K562 (cell line): ENCODE results near the gene WDR20. TPM values are rescaled to one million over a fixed set of nuclear protein-coding genes. Genes with fewer than 3 reads are reported as not detected.

Experiments used
- ATAC-seq: fragments of 200-7000 bp; cut with Tn5 transposase; 3 replicates; pipeline ENCODE4 v1.9.1; 2020; ENCODE audit warnings: moderate library complexity
- BruUV-seq: library from RNA; stranded (reverse); fragments of 400-500 nt; replicated peaks from 2 replicates; lab custom pipeline; 2021; lab: Mats Ljungman, UMichigan
- CTCF ChIA-PET: fragments of 300-600 bp; formaldehyde crosslinking; extraction: SDS; loops from one replicate; lab custom pipeline; 2021; ENCODE audit warnings: low intra/inter-chr PET ratio; lab: Yijun Ruan, JAX
- POLR2A ChIA-PET: fragments of 300-600, 350-650 bp; sonication (Branson Sonifier 250); formaldehyde crosslinking; extraction: SDS; loops from one replicate; lab custom pipeline; 2021; ENCODE audit warnings: antibody characterized with exemption, inconsistent platforms; lab: Yijun Ruan, JAX
- DNase-seq, 4 experiments: peaks; one replicate each; pipeline versions ENCODE4 v3.0.0 to v3.0.0-alpha.2; 2011 to 2018; ENCODE audit warnings: low spot score in 3 of 4, mixed read lengths in 3 of 4; ENCODE audit errors: extremely low read depth in 1 of 4
- FAIRE-seq: peaks from 2 replicates; lab custom pipeline; 2011; peaks lifted over from hg19 to GRCh38; lab: Jason Lieb, UNC
- H2AFZ ChIP-seq: 2 replicates; pipeline ENCODE4 v1.6.0; 2011; ENCODE audit warnings: low read depth, low read length, control low read depth, inconsistent platforms
- H3K27ac ChIP-seq: fragments of 200-600 bp; 3 replicates; pipeline ENCODE4 v1.8.0; 2011; ENCODE audit warnings: low read depth, mild to moderate bottlenecking, control low read depth, inconsistent platforms, low read length, moderate library complexity, mixed read lengths; ENCODE audit errors: extremely low read depth
- H3K27me3 ChIP-seq, 2 experiments: fragments of 300-600 bp in 1 of 2; 2 replicates in 1 of 2; 3 replicates in 1 of 2; pipeline versions ENCODE4 v1.6.0 to v1.8.0; 2011; ENCODE audit warnings: inconsistent platforms in 2 of 2, low read length in 2 of 2, mild to moderate bottlenecking in 1 of 2, mixed read lengths in 1 of 2, moderate library complexity in 1 of 2; ENCODE audit not compliant: control insufficient read depth in 2 of 2, insufficient read depth in 2 of 2
- H3K36me3 ChIP-seq: fragments of 300-600 bp; 3 replicates; pipeline ENCODE4 v1.8.0; 2011; ENCODE audit warnings: mild to moderate bottlenecking, low read length, inconsistent platforms; ENCODE audit not compliant: control insufficient read depth, insufficient read depth
- H3K4me1 ChIP-seq, 2 experiments: fragments of 200-600 bp in 1 of 2; replicated peaks in 1 of 2; 2 replicates in 1 of 2; 3 replicates in 1 of 2; pipeline versions ENCODE4 v1.5.1 to v1.8.0; 2011; ENCODE audit warnings: inconsistent platforms in 2 of 2, low read length in 2 of 2, mild to moderate bottlenecking in 1 of 2, mixed read lengths in 1 of 2, moderate library complexity in 1 of 2; ENCODE audit not compliant: control insufficient read depth in 2 of 2, insufficient read depth in 2 of 2
- H3K4me2 ChIP-seq: 2 replicates; pipeline ENCODE4 v1.6.1; 2011; ENCODE audit warnings: low read length, control low read depth, inconsistent platforms, mixed read lengths; ENCODE audit not compliant: insufficient read depth
- H3K4me3 ChIP-seq: fragments of 200-600 bp; sonication (generic), shearing (Covaris generic); 2 replicates; pipeline ENCODE4 v1.5.1; 2016; ENCODE audit warnings: control low read depth, inconsistent platforms
- H3K79me2 ChIP-seq: fragments of 200-600 bp; 3 replicates; pipeline ENCODE4 v1.8.0; 2011; ENCODE audit warnings: low read length, inconsistent platforms; ENCODE audit not compliant: control insufficient read depth, insufficient read depth
- H3K9ac ChIP-seq, 2 experiments: 2 replicates each; pipeline versions ENCODE4 v1.6.0 to v1.6.1; 2011; ENCODE audit warnings: low read depth in 2 of 2, low read length in 2 of 2, control low read depth in 1 of 2, inconsistent platforms in 1 of 2, mild to moderate bottlenecking in 1 of 2, mixed read lengths in 1 of 2; ENCODE audit not compliant: insufficient read depth in 1 of 2
- H3K9me1 ChIP-seq: one replicate; pipeline ENCODE4 v1.6.0; 2011; ENCODE audit warnings: inconsistent platforms, mild to moderate bottlenecking, low read length, moderate library complexity; ENCODE audit not compliant: control insufficient read depth, insufficient read depth
- H3K9me3 ChIP-seq: replicated peaks from 2 replicates; pipeline ENCODE4 v1.5.1; 2011; ENCODE audit warnings: low read depth, low read length, inconsistent platforms; ENCODE audit not compliant: control insufficient read depth, insufficient read depth
- H4K20me1 ChIP-seq: replicated peaks from 2 replicates; pipeline ENCODE4 v1.6.1; 2011; ENCODE audit warnings: low read length, inconsistent platforms, mixed read lengths; ENCODE audit not compliant: control insufficient read depth, insufficient read depth
- POLR2G ChIP-seq: fragments of 200-400 bp; formaldehyde crosslinking; IDR thresholded peaks from 2 replicates; pipeline ENCODE4 v1.6.1; 2017; ENCODE audit warnings: low read depth, mild to moderate bottlenecking, antibody characterized with exemption, low read length, moderate library complexity
- RAD21 ChIP-seq, 2 experiments: fragments of 250-450 bp in 1 of 2; fragments of 450-650 bp in 1 of 2; sonication (Bioruptor Pico) in 1 of 2; formaldehyde crosslinking in 1 of 2; IDR thresholded peaks in 1 of 2; conservative IDR thresholded peaks in 1 of 2; 2 replicates each; pipeline versions ENCODE4 v1.4.0 to v1.8.0; 2020 to 2022; ENCODE audit warnings: mild to moderate bottlenecking in 2 of 2, moderate library complexity in 1 of 2
- ZNF165 ChIP-seq: fragments of 250-450 bp; sonication (Bioruptor Pico); IDR thresholded peaks from 2 replicates; pipeline ENCODE4 v1.4.0; 2020; ENCODE audit warnings: borderline replicate concordance
- ZNF174 ChIP-seq: fragments of 250-450 bp; sonication (Bioruptor Pico); IDR thresholded peaks from 2 replicates; pipeline ENCODE4 v1.4.0; 2020; ENCODE audit warnings: mild to moderate bottlenecking
- ZNF445 ChIP-seq: fragments of 250-450 bp; sonication (Bioruptor Pico); IDR thresholded peaks from 2 replicates; pipeline ENCODE4 v1.4.0; 2020; ENCODE audit warnings: low read depth, mild to moderate bottlenecking, moderate library complexity
- ZNF589 ChIP-seq: fragments of 200-800 bp; sonication (Bioruptor generic); IDR thresholded peaks from 2 replicates; pipeline ENCODE4 v1.6.1; 2016; ENCODE audit warnings: low read depth, missing genetic modification characterization, missing compliant biosample characterization
- WGBS: fragments of 100-300 bp; shearing (Covaris generic); methylation state at CpG from one replicate; pipeline ENCODE4 v1.1.6; 2016; ENCODE audit warnings: low coverage, mixed read lengths; ENCODE audit not compliant: insufficient coverage; ENCODE audit errors: missing lambda C conversion rate; 5-methylcytosine and 5-hydroxymethylcytosine counted together
- in situ Hi-C: fragments of 300-500 bp; cut with MboI; formaldehyde crosslinking; loops from 4 replicates; pipeline ENCODE4 v1.15.0; 2018; ENCODE audit warnings: inconsistent platforms, mixed read lengths
- intact Hi-C: fragments of 100-400 bp; cut with micrococcal nuclease; formaldehyde crosslinking; loops from 2 replicates; pipeline ENCODE4 v1.14.2; 2022
- polyA plus RNA-seq, 8 experiments: library from polyadenylated mRNA; depleted of rRNA in 4 of 8; stranded (reverse) in 5 of 8; unstranded in 3 of 8; fragments of >200 nt; fragmentation: Nextera tagmentation in 2 of 8; fragmentation: Illumina TruSeq in 1 of 8; extraction: Ambion mirVana in 2 of 8; extraction: Trizol in 1 of 8; gene quantifications; 2 replicates each; pipeline versions ENCODE4 v1.2.1 to v1.2.3, GENCODE V29; 2011 to 2014; ENCODE audit warnings: inconsistent platforms in 1 of 8, missing spikeins in 1 of 8
- total RNA-seq, 7 experiments: library from RNA; depleted of rRNA in 6 of 7; stranded (reverse); fragments of >200 nt in 6 of 7; fragmentation: Illumina TruSeq in 2 of 7; extraction: Trizol in 2 of 7; gene quantifications; 2 replicates each; pipeline versions ENCODE4 v1.2.1 to v1.2.3, GENCODE V29; 2011 to 2021; ENCODE audit warnings: low replicate concordance in 1 of 7

WDR20 gene
- total and polyA plus RNA-seq, 9 of the 15 experiments (the other 6 are each of a cell fraction or from before 2014, with no cell fraction given) = 7.0 to 15.3 (median 11.8) TPM

- Histone ChIP-seq H3K9me1 (no peaks in the 10 kb centered on the region), H3K27ac (no peak overlapping the region), H3K9ac (no peak overlapping the region), H3K4me1 (peaks cover 0 to 8% of the 10 kb centered on the region in 2 experiments; a peak in 3 of 5 replicates), H3K4me3 (no peak overlapping the region), H3K36me3 (0 out of 3 replicates have a peak, but pooled peaks cover 3% of the 10 kb centered on the region), H2AFZ (no peak overlapping the region), H4K20me1 (0 out of 2 replicates have a peak, but pooled peaks cover 3% of the 10 kb centered on the region), H3K4me2 (no peak overlapping the region), H3K27me3 (no peaks in the 10 kb centered on the region), H3K9me3 (no peaks in the 10 kb centered on the region), H3K79me2 (peaks cover 50% of the 10 kb centered on the region)
- TF ChIP-seq POLR2G (no peak), ZNF445 (CRISPR knock-in tag) (no peak), ZNF165 (CRISPR knock-in tag) (no peak), RAD21 (CRISPR knock-in tag; conservative IDR thresholded peaks at IDR 0.05 in 1 of 2, IDR thresholded peaks at IDR 0.05 in 1 of 2) (no peak), ZNF174 (CRISPR knock-in tag) (no peak), ZNF589 (CRISPR knock-in tag) (no peak)
- 47% methylated on average over 4 of the region's 4 CpGs for WGBS
- no peak for FAIRE-seq
- intact Hi-C loops = no loop called here
- no peak for ATAC-seq
- DNase-seq = no peak
- BruUV-seq = no TSS peak
- CTCF ChIA-PET = no interaction called here
- in situ Hi-C loops = no loop called here
- POLR2A ChIA-PET = interaction anchor here (1.5 kb wide), 1 partner anchor 10 kb away, joined by 4 read pairs; no protein-coding TSS in a partner anchor
These were observed 37.5 kb downstream of the WDR20 start for GRCh38 chr14:102177161-102177560.
